ENCODE data around the gene CCDC91. TPM values are rescaled to one million over a fixed set of nuclear protein-coding genes. Genes with fewer than 3 reads are reported as not detected.

CCDC91 gene
- total RNA-seq, 1 experiment from 2014 or later: 15.7 TPM

DNA sequence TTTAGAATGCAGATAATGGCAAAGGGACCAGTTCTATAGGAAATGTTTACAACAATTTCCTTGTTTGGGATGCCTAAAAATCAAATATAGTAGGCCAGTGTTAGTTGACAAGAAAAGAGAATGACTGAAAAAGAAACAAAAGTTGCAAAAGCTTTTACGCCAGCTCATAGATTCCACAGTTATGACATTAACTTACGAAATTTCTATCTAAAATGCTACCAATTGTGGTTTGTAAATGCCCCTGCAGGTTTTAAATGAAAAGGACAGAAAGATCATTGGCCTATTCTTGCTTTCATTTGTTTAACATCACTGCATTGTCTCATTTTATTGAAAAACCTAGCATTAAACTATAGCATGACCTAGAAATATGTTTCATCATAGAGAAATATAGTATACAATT is 345.8 kb downstream of the CCDC91 start:
- Mint-ChIP-seq H3K27me3 (ENCODE audit: low read depth) (no peaks in the 10 kb centered on the region), H3K27ac (no peak overlapping the region), H3K36me3 (peaks cover 3% of the 10 kb centered on the region; the same call in 1 of the 2 replicates), H3K4me1 (peaks cover 8% of the 10 kb centered on the region), H3K4me3 (no peak overlapping the region), H3K9me3 (no peaks in the 10 kb centered on the region)
- no peak for ATAC-seq
- CTCF ChIA-PET: no interaction called here
- DNase-seq (ENCODE audit: low spot score): no peak
- POLR2A ChIA-PET: no interaction called here
- TF ChIP-seq ZNF671 (CRISPR knock-in tag; IDR thresholded peaks at IDR 0.05): no peak
- TF ChIP-seq, protein P1, sequence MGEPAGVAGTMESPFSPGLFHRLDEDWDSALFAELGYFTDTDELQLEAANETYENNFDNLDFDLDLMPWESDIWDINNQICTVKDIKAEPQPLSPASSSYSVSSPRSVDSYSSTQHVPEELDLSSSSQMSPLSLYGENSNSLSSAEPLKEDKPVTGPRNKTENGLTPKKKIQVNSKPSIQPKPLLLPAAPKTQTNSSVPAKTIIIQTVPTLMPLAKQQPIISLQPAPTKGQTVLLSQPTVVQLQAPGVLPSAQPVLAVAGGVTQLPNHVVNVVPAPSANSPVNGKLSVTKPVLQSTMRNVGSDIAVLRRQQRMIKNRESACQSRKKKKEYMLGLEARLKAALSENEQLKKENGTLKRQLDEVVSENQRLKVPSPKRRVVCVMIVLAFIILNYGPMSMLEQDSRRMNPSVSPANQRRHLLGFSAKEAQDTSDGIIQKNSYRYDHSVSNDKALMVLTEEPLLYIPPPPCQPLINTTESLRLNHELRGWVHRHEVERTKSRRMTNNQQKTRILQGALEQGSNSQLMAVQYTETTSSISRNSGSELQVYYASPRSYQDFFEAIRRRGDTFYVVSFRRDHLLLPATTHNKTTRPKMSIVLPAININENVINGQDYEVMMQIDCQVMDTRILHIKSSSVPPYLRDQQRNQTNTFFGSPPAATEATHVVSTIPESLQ (CRISPR knock-in tag; IDR thresholded peaks at IDR 0.05): no peak
- TF ChIP-seq NFATC4 (CRISPR knock-in tag; IDR thresholded peaks at IDR 0.05): no peak
- TF ChIP-seq MXD4 (CRISPR knock-in tag; IDR thresholded peaks at IDR 0.05; ENCODE audit: borderline replicate concordance): no peak
- TF ChIP-seq, protein P2, sequence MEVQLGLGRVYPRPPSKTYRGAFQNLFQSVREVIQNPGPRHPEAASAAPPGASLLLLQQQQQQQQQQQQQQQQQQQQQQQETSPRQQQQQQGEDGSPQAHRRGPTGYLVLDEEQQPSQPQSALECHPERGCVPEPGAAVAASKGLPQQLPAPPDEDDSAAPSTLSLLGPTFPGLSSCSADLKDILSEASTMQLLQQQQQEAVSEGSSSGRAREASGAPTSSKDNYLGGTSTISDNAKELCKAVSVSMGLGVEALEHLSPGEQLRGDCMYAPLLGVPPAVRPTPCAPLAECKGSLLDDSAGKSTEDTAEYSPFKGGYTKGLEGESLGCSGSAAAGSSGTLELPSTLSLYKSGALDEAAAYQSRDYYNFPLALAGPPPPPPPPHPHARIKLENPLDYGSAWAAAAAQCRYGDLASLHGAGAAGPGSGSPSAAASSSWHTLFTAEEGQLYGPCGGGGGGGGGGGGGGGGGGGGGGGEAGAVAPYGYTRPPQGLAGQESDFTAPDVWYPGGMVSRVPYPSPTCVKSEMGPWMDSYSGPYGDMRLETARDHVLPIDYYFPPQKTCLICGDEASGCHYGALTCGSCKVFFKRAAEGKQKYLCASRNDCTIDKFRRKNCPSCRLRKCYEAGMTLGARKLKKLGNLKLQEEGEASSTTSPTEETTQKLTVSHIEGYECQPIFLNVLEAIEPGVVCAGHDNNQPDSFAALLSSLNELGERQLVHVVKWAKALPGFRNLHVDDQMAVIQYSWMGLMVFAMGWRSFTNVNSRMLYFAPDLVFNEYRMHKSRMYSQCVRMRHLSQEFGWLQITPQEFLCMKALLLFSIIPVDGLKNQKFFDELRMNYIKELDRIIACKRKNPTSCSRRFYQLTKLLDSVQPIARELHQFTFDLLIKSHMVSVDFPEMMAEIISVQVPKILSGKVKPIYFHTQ (CRISPR knock-in tag; IDR thresholded peaks at IDR 0.05): no peak
- TF ChIP-seq, protein P3, sequence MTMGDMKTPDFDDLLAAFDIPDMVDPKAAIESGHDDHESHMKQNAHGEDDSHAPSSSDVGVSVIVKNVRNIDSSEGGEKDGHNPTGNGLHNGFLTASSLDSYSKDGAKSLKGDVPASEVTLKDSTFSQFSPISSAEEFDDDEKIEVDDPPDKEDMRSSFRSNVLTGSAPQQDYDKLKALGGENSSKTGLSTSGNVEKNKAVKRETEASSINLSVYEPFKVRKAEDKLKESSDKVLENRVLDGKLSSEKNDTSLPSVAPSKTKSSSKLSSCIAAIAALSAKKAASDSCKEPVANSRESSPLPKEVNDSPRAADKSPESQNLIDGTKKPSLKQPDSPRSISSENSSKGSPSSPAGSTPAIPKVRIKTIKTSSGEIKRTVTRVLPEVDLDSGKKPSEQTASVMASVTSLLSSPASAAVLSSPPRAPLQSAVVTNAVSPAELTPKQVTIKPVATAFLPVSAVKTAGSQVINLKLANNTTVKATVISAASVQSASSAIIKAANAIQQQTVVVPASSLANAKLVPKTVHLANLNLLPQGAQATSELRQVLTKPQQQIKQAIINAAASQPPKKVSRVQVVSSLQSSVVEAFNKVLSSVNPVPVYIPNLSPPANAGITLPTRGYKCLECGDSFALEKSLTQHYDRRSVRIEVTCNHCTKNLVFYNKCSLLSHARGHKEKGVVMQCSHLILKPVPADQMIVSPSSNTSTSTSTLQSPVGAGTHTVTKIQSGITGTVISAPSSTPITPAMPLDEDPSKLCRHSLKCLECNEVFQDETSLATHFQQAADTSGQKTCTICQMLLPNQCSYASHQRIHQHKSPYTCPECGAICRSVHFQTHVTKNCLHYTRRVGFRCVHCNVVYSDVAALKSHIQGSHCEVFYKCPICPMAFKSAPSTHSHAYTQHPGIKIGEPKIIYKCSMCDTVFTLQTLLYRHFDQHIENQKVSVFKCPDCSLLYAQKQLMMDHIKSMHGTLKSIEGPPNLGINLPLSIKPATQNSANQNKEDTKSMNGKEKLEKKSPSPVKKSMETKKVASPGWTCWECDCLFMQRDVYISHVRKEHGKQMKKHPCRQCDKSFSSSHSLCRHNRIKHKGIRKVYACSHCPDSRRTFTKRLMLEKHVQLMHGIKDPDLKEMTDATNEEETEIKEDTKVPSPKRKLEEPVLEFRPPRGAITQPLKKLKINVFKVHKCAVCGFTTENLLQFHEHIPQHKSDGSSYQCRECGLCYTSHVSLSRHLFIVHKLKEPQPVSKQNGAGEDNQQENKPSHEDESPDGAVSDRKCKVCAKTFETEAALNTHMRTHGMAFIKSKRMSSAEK (CRISPR knock-in tag; IDR thresholded peaks at IDR 0.05; ENCODE audit: borderline replicate concordance): no peak
- no peak for TF ChIP-seq EMX1 (CRISPR knock-in tag; IDR thresholded peaks at IDR 0.05)
- TF ChIP-seq, protein P4, sequence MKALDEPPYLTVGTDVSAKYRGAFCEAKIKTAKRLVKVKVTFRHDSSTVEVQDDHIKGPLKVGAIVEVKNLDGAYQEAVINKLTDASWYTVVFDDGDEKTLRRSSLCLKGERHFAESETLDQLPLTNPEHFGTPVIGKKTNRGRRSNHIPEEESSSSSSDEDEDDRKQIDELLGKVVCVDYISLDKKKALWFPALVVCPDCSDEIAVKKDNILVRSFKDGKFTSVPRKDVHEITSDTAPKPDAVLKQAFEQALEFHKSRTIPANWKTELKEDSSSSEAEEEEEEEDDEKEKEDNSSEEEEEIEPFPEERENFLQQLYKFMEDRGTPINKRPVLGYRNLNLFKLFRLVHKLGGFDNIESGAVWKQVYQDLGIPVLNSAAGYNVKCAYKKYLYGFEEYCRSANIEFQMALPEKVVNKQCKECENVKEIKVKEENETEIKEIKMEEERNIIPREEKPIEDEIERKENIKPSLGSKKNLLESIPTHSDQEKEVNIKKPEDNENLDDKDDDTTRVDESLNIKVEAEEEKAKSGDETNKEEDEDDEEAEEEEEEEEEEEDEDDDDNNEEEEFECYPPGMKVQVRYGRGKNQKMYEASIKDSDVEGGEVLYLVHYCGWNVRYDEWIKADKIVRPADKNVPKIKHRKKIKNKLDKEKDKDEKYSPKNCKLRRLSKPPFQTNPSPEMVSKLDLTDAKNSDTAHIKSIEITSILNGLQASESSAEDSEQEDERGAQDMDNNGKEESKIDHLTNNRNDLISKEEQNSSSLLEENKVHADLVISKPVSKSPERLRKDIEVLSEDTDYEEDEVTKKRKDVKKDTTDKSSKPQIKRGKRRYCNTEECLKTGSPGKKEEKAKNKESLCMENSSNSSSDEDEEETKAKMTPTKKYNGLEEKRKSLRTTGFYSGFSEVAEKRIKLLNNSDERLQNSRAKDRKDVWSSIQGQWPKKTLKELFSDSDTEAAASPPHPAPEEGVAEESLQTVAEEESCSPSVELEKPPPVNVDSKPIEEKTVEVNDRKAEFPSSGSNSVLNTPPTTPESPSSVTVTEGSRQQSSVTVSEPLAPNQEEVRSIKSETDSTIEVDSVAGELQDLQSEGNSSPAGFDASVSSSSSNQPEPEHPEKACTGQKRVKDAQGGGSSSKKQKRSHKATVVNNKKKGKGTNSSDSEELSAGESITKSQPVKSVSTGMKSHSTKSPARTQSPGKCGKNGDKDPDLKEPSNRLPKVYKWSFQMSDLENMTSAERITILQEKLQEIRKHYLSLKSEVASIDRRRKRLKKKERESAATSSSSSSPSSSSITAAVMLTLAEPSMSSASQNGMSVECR (CRISPR knock-in tag; IDR thresholded peaks at IDR 0.05; ENCODE audit: borderline replicate concordance): no peak
- no peak for TF ChIP-seq NR3C1 (CRISPR knock-in tag; conservative IDR thresholded peaks at IDR 0.05; ENCODE audit: low read depth)
- TF ChIP-seq SOX15 (CRISPR knock-in tag; IDR thresholded peaks at IDR 0.05): no peak
- no peak for TF ChIP-seq TEAD1 (CRISPR knock-in tag; IDR thresholded peaks at IDR 0.05)
- no peak for TF ChIP-seq ZNF396 (CRISPR knock-in tag; IDR thresholded peaks at IDR 0.05; ENCODE audit: borderline replicate concordance)
- no peak for TF ChIP-seq SMAD4 (CRISPR knock-in tag; IDR thresholded peaks at IDR 0.05)
- TF ChIP-seq ETV6 (CRISPR knock-in tag; IDR thresholded peaks at IDR 0.05): no peak
- no peak for TF ChIP-seq NFYB (CRISPR knock-in tag; conservative IDR thresholded peaks at IDR 0.05; ENCODE audit: low read depth)
- TF ChIP-seq SMAD3 (CRISPR knock-in tag; IDR thresholded peaks at IDR 0.05; ENCODE audit: borderline replicate concordance): no peak
- no peak for TF ChIP-seq RELA (CRISPR knock-in tag; IDR thresholded peaks at IDR 0.05; ENCODE audit: borderline replicate concordance)
- TF ChIP-seq, protein P5, sequence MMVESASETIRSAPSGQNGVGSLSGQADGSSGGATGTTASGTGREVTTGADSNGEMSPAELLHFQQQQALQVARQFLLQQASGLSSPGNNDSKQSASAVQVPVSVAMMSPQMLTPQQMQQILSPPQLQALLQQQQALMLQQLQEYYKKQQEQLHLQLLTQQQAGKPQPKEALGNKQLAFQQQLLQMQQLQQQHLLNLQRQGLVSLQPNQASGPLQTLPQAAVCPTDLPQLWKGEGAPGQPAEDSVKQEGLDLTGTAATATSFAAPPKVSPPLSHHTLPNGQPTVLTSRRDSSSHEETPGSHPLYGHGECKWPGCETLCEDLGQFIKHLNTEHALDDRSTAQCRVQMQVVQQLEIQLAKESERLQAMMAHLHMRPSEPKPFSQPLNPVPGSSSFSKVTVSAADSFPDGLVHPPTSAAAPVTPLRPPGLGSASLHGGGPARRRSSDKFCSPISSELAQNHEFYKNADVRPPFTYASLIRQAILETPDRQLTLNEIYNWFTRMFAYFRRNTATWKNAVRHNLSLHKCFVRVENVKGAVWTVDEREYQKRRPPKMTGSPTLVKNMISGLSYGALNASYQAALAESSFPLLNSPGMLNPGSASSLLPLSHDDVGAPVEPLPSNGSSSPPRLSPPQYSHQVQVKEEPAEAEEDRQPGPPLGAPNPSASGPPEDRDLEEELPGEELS (CRISPR knock-in tag; IDR thresholded peaks at IDR 0.05): no peak
- TF ChIP-seq TEAD4 (CRISPR knock-in tag; IDR thresholded peaks at IDR 0.05): no peak
- TF ChIP-seq, protein P6, sequence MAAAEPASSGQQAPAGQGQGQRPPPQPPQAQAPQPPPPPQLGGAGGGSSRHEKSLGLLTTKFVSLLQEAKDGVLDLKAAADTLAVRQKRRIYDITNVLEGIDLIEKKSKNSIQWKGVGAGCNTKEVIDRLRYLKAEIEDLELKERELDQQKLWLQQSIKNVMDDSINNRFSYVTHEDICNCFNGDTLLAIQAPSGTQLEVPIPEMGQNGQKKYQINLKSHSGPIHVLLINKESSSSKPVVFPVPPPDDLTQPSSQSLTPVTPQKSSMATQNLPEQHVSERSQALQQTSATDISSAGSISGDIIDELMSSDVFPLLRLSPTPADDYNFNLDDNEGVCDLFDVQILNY (CRISPR knock-in tag; IDR thresholded peaks at IDR 0.05): no peak
